Neural cell (in vitro differentiated cells): ENCODE measurements around the gene NR0B1. TPM values are rescaled to one million over a fixed set of nuclear protein-coding genes. Genes with fewer than 3 reads are reported as not detected.
A peak's percentile ranks its signal among the peaks of the same experiment; 100 is the strongest.

ENCODE experiments used
- H2AFZ ChIP-seq: fragments of 200-600, 300-800 bp; sonication (generic), shearing (Covaris generic); 2 replicates; pipeline ENCODE4 v1.6.0; 2014; ENCODE audit warnings: low read depth, mild to moderate bottlenecking, antibody characterized with exemption, low read length, moderate library complexity
- H3F3A ChIP-seq: fragments of 200-600 bp; shearing (Covaris generic); 2 replicates; pipeline ENCODE4 v1.6.1; 2016; ENCODE audit warnings: mild to moderate bottlenecking, moderate library complexity, mixed read lengths, antibody characterized with exemption, low read length; ENCODE audit not compliant: insufficient read depth, poor library complexity, severe bottlenecking
- H3K27ac ChIP-seq: fragments of 200-600, 300-800 bp; sonication (generic), shearing (Covaris generic); 2 replicates; pipeline ENCODE4 v1.5.1; 2014; ENCODE audit warnings: mild to moderate bottlenecking, low read length, moderate library complexity
- H3K27me3 ChIP-seq: fragments of 300-800, 200-600 bp; sonication (generic), shearing (Covaris generic); 2 replicates; pipeline ENCODE4 v1.6.0; 2014; ENCODE audit warnings: mild to moderate bottlenecking, low read depth, low read length, moderate library complexity; ENCODE audit not compliant: insufficient read depth
- H3K36me3 ChIP-seq: fragments of 300-800, 200-600 bp; sonication (generic), shearing (Covaris generic); 2 replicates; pipeline ENCODE4 v1.5.1; 2014; ENCODE audit warnings: mild to moderate bottlenecking, antibody characterized with exemption, low read length, moderate library complexity; ENCODE audit not compliant: insufficient read depth
- H3K4me2 ChIP-seq: fragments of 300-800, 200-600 bp; sonication (generic), shearing (Covaris generic); 2 replicates; pipeline ENCODE4 v1.6.0; 2014; ENCODE audit warnings: mild to moderate bottlenecking, low read length
- H3K4me3 ChIP-seq: fragments of 300-800, 200-600 bp; sonication (generic), shearing (Covaris generic); 2 replicates; pipeline ENCODE4 v1.5.1; 2014; ENCODE audit warnings: mild to moderate bottlenecking, low read length, moderate library complexity
- H3K79me2 ChIP-seq: fragments of 200-600 bp; shearing (Covaris generic); replicated peaks from 2 replicates; pipeline ENCODE4 v1.6.0; 2014; ENCODE audit warnings: mild to moderate bottlenecking, low read length, moderate library complexity; ENCODE audit not compliant: insufficient read depth
- H3K9ac ChIP-seq: fragments of 300-800, 200-600 bp; sonication (generic), shearing (Covaris generic); 2 replicates; pipeline ENCODE4 v1.6.1; 2016; ENCODE audit warnings: mild to moderate bottlenecking, low read length, mixed read lengths
- H3K9me2 ChIP-seq: fragments of 200-600 bp; shearing (Covaris generic); 2 replicates; pipeline ENCODE4 v1.6.1; 2016; ENCODE audit warnings: mild to moderate bottlenecking, low read length, mixed read lengths; ENCODE audit not compliant: insufficient read depth
- H3K9me3 ChIP-seq: fragments of 200-600, 300-800 bp; sonication (generic), shearing (Covaris generic); 2 replicates; pipeline ENCODE4 v1.6.1; 2016; ENCODE audit warnings: mild to moderate bottlenecking, mixed run types, low read length, moderate library complexity, mixed read lengths
- H4K20me1 ChIP-seq: fragments of 200-600 bp; shearing (Covaris generic); 2 replicates; pipeline ENCODE4 v1.6.1; 2016; ENCODE audit warnings: mild to moderate bottlenecking, mixed run types; ENCODE audit not compliant: insufficient read depth
- EP300 ChIP-seq: fragments of 450-650 bp; conservative IDR thresholded peaks from 2 replicates; pipeline ENCODE4 v1.6.1; 2014; ENCODE audit warnings: antibody characterized with exemption, mild to moderate bottlenecking, moderate library complexity; ENCODE audit not compliant: poor library complexity, severe bottlenecking
- EZH2 ChIP-seq: fragments of 200-600, 300-800 bp; shearing (Covaris generic), sonication (generic); IDR thresholded peaks from 2 replicates; pipeline ENCODE4 v1.6.1; 2014; ENCODE audit warnings: antibody characterized with exemption, low read length, borderline replicate concordance, mild to moderate bottlenecking; ENCODE audit not compliant: insufficient read depth, poor library complexity, severe bottlenecking
- MXI1 ChIP-seq: fragments of 450-650 bp; conservative IDR thresholded peaks from 2 replicates; pipeline ENCODE4 v1.6.1; 2014; ENCODE audit warnings: antibody characterized with exemption, mild to moderate bottlenecking; ENCODE audit not compliant: poor library complexity, severe bottlenecking
- POLR2AphosphoS5 ChIP-seq: IDR thresholded peaks from 2 replicates; pipeline ENCODE4 v1.6.1; 2012
- RAD21 ChIP-seq: fragments of 450-650 bp; conservative IDR thresholded peaks from 2 replicates; pipeline ENCODE4 v1.6.1; 2014; ENCODE audit warnings: antibody characterized with exemption, mild to moderate bottlenecking, moderate library complexity
- SMC3 ChIP-seq: fragments of 450-650 bp; conservative IDR thresholded peaks from 2 replicates; pipeline ENCODE4 v1.6.1; 2014; ENCODE audit warnings: antibody characterized with exemption, mild to moderate bottlenecking, moderate library complexity; ENCODE audit not compliant: poor library complexity
- TAF1 ChIP-seq: IDR thresholded peaks from 2 replicates; pipeline ENCODE4 v1.6.1; 2012; ENCODE audit warnings: low read depth
- polyA plus RNA-seq: library from polyadenylated mRNA; depleted of rRNA; stranded (reverse); fragments of >200 nt; gene quantifications from 2 replicates; pipeline ENCODE4 v1.2.3, GENCODE V29; 2014
- TF ChIP-seq, protein P1 (sequence below): fragments of 450-650 bp; IDR thresholded peaks from 2 replicates; pipeline ENCODE4 v1.5.1; 2014; ENCODE audit warnings: antibody characterized with exemption, mild to moderate bottlenecking, moderate library complexity; ENCODE audit not compliant: poor library complexity, severe bottlenecking
- TF ChIP-seq, protein P2 (sequence below): IDR thresholded peaks from 2 replicates; pipeline ENCODE4 v1.6.1; 2012; ENCODE audit warnings: borderline replicate concordance

NR0B1 gene
- polyA plus RNA-seq, 1 donor from 2014 or later, result not detected

DNA sequence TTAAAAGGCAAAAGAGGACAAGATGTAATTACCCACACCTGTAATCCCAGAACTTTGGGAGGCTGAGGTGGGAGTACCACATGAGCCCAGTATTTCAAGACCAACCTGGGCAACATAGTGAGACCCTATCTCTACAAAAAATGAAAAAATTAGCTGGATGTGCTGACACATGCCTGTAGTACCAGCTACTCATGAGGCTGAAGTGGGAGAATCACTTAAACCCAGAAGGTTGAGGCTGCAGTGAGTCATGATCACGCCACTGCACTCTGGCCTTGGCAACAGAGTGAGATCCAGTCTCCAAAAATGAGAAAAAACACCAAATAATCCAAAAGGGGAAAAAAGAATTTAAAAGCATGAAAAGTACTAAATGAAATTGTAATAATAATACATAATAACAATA is 30.8 kb downstream of the NR0B1 start:
- no peaks in the 10 kb centered on the region for H3K9me2 ChIP-seq
- no peak overlapping the region for H2AFZ ChIP-seq
- H3K4me3 ChIP-seq, result no peak overlapping the region
- H3K36me3 ChIP-seq, result no peaks in the 10 kb centered on the region
- no peak overlapping the region for H3K27ac ChIP-seq
- H3K4me2 ChIP-seq, result no peak overlapping the region
- H3K9me3 ChIP-seq, result no peaks in the 10 kb centered on the region
- H3K9ac ChIP-seq, result no peak overlapping the region
- H3F3A ChIP-seq, result no peaks in the 10 kb centered on the region
- no peaks in the 10 kb centered on the region for H3K79me2 ChIP-seq
- H3K27me3 ChIP-seq, result no peaks in the 10 kb centered on the region
- no peaks in the 10 kb centered on the region for H4K20me1 ChIP-seq
- no peak for TF ChIP-seq TAF1
- no peak for TF ChIP-seq POLR2AphosphoS5
- TF ChIP-seq SMC3, result no peak
- no peak for TF ChIP-seq MXI1
- TF ChIP-seq EP300, result no peak
- no peak for TF ChIP-seq RAD21
- TF ChIP-seq, protein P1, sequence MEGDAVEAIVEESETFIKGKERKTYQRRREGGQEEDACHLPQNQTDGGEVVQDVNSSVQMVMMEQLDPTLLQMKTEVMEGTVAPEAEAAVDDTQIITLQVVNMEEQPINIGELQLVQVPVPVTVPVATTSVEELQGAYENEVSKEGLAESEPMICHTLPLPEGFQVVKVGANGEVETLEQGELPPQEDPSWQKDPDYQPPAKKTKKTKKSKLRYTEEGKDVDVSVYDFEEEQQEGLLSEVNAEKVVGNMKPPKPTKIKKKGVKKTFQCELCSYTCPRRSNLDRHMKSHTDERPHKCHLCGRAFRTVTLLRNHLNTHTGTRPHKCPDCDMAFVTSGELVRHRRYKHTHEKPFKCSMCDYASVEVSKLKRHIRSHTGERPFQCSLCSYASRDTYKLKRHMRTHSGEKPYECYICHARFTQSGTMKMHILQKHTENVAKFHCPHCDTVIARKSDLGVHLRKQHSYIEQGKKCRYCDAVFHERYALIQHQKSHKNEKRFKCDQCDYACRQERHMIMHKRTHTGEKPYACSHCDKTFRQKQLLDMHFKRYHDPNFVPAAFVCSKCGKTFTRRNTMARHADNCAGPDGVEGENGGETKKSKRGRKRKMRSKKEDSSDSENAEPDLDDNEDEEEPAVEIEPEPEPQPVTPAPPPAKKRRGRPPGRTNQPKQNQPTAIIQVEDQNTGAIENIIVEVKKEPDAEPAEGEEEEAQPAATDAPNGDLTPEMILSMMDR, result no peak
- no peak for TF ChIP-seq EZH2
- TF ChIP-seq, protein P2, sequence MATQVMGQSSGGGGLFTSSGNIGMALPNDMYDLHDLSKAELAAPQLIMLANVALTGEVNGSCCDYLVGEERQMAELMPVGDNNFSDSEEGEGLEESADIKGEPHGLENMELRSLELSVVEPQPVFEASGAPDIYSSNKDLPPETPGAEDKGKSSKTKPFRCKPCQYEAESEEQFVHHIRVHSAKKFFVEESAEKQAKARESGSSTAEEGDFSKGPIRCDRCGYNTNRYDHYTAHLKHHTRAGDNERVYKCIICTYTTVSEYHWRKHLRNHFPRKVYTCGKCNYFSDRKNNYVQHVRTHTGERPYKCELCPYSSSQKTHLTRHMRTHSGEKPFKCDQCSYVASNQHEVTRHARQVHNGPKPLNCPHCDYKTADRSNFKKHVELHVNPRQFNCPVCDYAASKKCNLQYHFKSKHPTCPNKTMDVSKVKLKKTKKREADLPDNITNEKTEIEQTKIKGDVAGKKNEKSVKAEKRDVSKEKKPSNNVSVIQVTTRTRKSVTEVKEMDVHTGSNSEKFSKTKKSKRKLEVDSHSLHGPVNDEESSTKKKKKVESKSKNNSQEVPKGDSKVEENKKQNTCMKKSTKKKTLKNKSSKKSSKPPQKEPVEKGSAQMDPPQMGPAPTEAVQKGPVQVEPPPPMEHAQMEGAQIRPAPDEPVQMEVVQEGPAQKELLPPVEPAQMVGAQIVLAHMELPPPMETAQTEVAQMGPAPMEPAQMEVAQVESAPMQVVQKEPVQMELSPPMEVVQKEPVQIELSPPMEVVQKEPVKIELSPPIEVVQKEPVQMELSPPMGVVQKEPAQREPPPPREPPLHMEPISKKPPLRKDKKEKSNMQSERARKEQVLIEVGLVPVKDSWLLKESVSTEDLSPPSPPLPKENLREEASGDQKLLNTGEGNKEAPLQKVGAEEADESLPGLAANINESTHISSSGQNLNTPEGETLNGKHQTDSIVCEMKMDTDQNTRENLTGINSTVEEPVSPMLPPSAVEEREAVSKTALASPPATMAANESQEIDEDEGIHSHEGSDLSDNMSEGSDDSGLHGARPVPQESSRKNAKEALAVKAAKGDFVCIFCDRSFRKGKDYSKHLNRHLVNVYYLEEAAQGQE, result no peak

DNA sequence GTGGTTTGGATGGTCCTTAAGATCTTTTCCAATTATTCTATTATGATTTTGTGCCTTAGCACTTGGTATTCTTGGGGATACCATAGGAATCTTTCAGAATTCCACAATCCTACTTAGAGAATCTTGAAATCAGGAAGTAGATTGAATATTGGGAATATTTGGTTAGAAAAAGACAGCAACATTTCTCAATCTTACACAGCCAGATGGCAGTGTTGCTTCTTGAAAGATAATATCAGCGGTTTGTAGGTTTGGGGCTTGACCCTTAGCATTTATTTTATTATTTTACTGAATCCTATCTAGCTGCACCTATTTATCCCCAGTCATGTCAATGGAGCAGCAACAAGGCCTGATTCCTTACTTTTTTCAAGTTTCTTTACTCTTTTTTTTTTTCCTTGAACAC is 33.7 kb downstream of the NR0B1 start:
- H3K27me3 ChIP-seq, result no peaks in the 10 kb centered on the region

More for the DNA sequence above, 33.7 kb downstream of the NR0B1 start:
- TF ChIP-seq, protein P1, result no peak
- no peak for TF ChIP-seq POLR2AphosphoS5
- TF ChIP-seq, protein P2, result no peak
- TF ChIP-seq RAD21, result no peak
- TF ChIP-seq MXI1, result no peak
- peak; percentile 43 for TF ChIP-seq SMC3
- no peak for TF ChIP-seq EP300
- TF ChIP-seq EZH2, result no peak
- TF ChIP-seq TAF1, result no peak
- Histone ChIP-seq H3K36me3 (no peaks in the 10 kb centered on the region), H3K9me3 (no peaks in the 10 kb centered on the region), H4K20me1 (no peaks in the 10 kb centered on the region), H2AFZ (no peak overlapping the region), H3K4me3 (no peak overlapping the region), H3K4me2 (no peak overlapping the region), H3F3A (no peaks in the 10 kb centered on the region), H3K9ac (no peak overlapping the region), H3K27ac (no peak overlapping the region), H3K9me2 (no peaks in the 10 kb centered on the region), H3K79me2 (no peaks in the 10 kb centered on the region)
